Endothelial cell of umbilical vein (primary cell): ENCODE measurements around the gene NEB. TPM values are rescaled to one million over a fixed set of nuclear protein-coding genes. Genes with fewer than 3 reads are reported as not detected.

Source experiments
- BruUV-seq: library from RNA; stranded (reverse); fragments of 400-500 nt; replicated peaks from 2 replicates; lab custom pipeline; 2021; lab: Mats Ljungman, UMichigan
- CTCF ChIA-PET: fragments of 300-600, 350-600 bp; sonication (Branson Sonifier 250); formaldehyde crosslinking; loops from one replicate; lab custom pipeline; 2021; ENCODE audit warnings: antibody characterized with exemption, inconsistent platforms; lab: Charles Lee
- POLR2A ChIA-PET: fragments of 300-600, 350-600 bp; sonication (Branson Sonifier 250); formaldehyde crosslinking; loops from one replicate; lab custom pipeline; 2021; ENCODE audit warnings: antibody characterized with exemption, inconsistent platforms; lab: Charles Lee
- DNase-seq: peaks from one replicate; pipeline ENCODE4 v3.0.0-alpha.2; 2011; ENCODE audit warnings: low read depth, low spot score
- FAIRE-seq: peaks from 2 replicates; lab custom pipeline; 2011; peaks lifted over from hg19 to GRCh38; lab: Jason Lieb, UNC
- H2AFZ ChIP-seq: 2 replicates; pipeline ENCODE4 v1.6.0; 2012; ENCODE audit warnings: low read depth, low read length, control low read depth, inconsistent platforms
- H3K27ac ChIP-seq: 2 replicates; pipeline ENCODE4 v1.5.1; 2011; ENCODE audit warnings: low read depth, mild to moderate bottlenecking, control low read depth, low read length, moderate library complexity; ENCODE audit not compliant: insufficient read depth
- H3K27me3 ChIP-seq, 2 experiments: 2 replicates each; pipeline versions ENCODE4 v1.6.0 to v1.6.1; 2011; ENCODE audit warnings: low read length in 2 of 2, mixed read lengths in 1 of 2; ENCODE audit not compliant: control insufficient read depth in 2 of 2, insufficient read depth in 2 of 2
- H3K36me3 ChIP-seq, 2 experiments: 2 replicates in 1 of 2; 3 replicates in 1 of 2; pipeline ENCODE4 v1.5.1; 2011; ENCODE audit warnings: low read length in 2 of 2, mild to moderate bottlenecking in 1 of 2, moderate library complexity in 1 of 2; ENCODE audit not compliant: control insufficient read depth in 2 of 2, insufficient read depth in 2 of 2; ENCODE audit errors: extremely low read depth in 1 of 2
- H3K4me1 ChIP-seq: 3 replicates; pipeline ENCODE4 v1.5.1; 2011; ENCODE audit warnings: mild to moderate bottlenecking, low read length; ENCODE audit not compliant: control insufficient read depth, insufficient read depth; ENCODE audit errors: extremely low read depth
- H3K4me2 ChIP-seq: 2 replicates; pipeline ENCODE4 v1.6.1; 2011; ENCODE audit warnings: low read length, control low read depth, mixed read lengths; ENCODE audit not compliant: insufficient read depth
- H3K4me3 ChIP-seq, 3 experiments: fragments of 200-600 bp in 1 of 3; sonication (generic), shearing (Covaris generic) in 1 of 3; replicated peaks in 1 of 3; 2 replicates each; pipeline ENCODE4 v1.5.1; 2011 to 2016; ENCODE audit warnings: control low read depth in 3 of 3, low read length in 3 of 3, mild to moderate bottlenecking in 2 of 3, inconsistent platforms in 1 of 3, low read depth in 1 of 3, moderate library complexity in 1 of 3; ENCODE audit not compliant: insufficient read depth in 1 of 3
- H3K79me2 ChIP-seq: 2 replicates; pipeline ENCODE4 v1.6.0; 2012; ENCODE audit warnings: low read length, inconsistent platforms; ENCODE audit not compliant: control insufficient read depth, insufficient read depth
- H3K9ac ChIP-seq: replicated peaks from 2 replicates; pipeline ENCODE3; 2011; ENCODE audit warnings: low read length, control low read depth; ENCODE audit not compliant: insufficient read depth; ENCODE audit errors: extremely low read depth
- H3K9me1 ChIP-seq: replicated peaks from 3 replicates; pipeline ENCODE4 v1.6.0; 2011; ENCODE audit warnings: mild to moderate bottlenecking, low read length; ENCODE audit not compliant: control insufficient read depth, insufficient read depth; ENCODE audit errors: extremely low read depth
- H3K9me3 ChIP-seq: replicated peaks from 2 replicates; pipeline ENCODE4 v1.5.1; 2012; ENCODE audit warnings: low read length, inconsistent platforms; ENCODE audit not compliant: control insufficient read depth, insufficient read depth
- H4K20me1 ChIP-seq: replicated peaks from 2 replicates; pipeline ENCODE3; 2011; ENCODE audit warnings: mild to moderate bottlenecking, low read length; ENCODE audit not compliant: control insufficient read depth, insufficient read depth; ENCODE audit errors: extremely low read depth
- EZH2 ChIP-seq: IDR thresholded peaks from 2 replicates; pipeline ENCODE4 v1.6.1; 2012; ENCODE audit warnings: borderline replicate concordance, low read depth, mild to moderate bottlenecking, moderate library complexity, low read length, inconsistent platforms; ENCODE audit not compliant: severe bottlenecking
- FOS ChIP-seq: IDR thresholded peaks from 2 replicates; pipeline ENCODE4 v1.6.1; 2011; ENCODE audit warnings: mild to moderate bottlenecking, low read length, moderate library complexity, borderline replicate concordance; ENCODE audit not compliant: insufficient read depth
- GATA2 ChIP-seq: IDR thresholded peaks from 2 replicates; pipeline ENCODE4 v1.7.0; 2011; ENCODE audit warnings: low read depth, mild to moderate bottlenecking, moderate library complexity, mixed read lengths, low read length; ENCODE audit not compliant: insufficient read length, insufficient read depth
- JUN ChIP-seq: IDR thresholded peaks from 2 replicates; pipeline ENCODE4 v1.6.1; 2011; ENCODE audit warnings: borderline replicate concordance, low read depth; ENCODE audit not compliant: insufficient read length, insufficient read depth
- MYC ChIP-seq: IDR thresholded peaks from one replicate; pipeline ENCODE4 v1.6.1; 2011; ENCODE audit warnings: mild to moderate bottlenecking, low read depth, low read length
- POLR2A ChIP-seq: IDR thresholded peaks from 2 replicates; pipeline ENCODE4 v1.6.1; 2012; ENCODE audit warnings: low read depth, mild to moderate bottlenecking, control low read depth, low read length
- POLR2AphosphoS5 ChIP-seq: IDR thresholded peaks from 2 replicates; pipeline ENCODE4 v1.6.1; 2012; ENCODE audit warnings: low read depth, mild to moderate bottlenecking, control low read depth, low read length, moderate library complexity; ENCODE audit not compliant: insufficient read depth
- dilution Hi-C: fragments of 300-500 bp; cut with MboI; formaldehyde crosslinking; loops from one replicate; pipeline ENCODE4 v1.15.0; 2019; ENCODE audit warnings: low sequenced_read_pairs; ENCODE audit not compliant: extremely low pct_ligation_motif_present
- intact Hi-C: fragments of 100-400 bp; cut with micrococcal nuclease; formaldehyde crosslinking; loops from one replicate; pipeline ENCODE4 v1.10.0; 2022
- polyA plus RNA-seq, 4 experiments: library from polyadenylated mRNA; depleted of rRNA in 3 of 4; stranded (reverse) in 3 of 4; unstranded in 1 of 4; fragments of >200 nt; gene quantifications; 2 replicates each; pipeline versions ENCODE4 v1.2.1 to v1.2.3, GENCODE V29; 2011 to 2012; ENCODE audit warnings: missing spikeins in 1 of 4
- total RNA-seq: library from RNA; stranded (reverse); gene quantifications from 2 replicates; pipeline ENCODE4 v1.2.3, GENCODE V29; 2021
- TF ChIP-seq, protein P1 (sequence below): IDR thresholded peaks from 2 replicates; pipeline ENCODE4 v1.6.1; 2011; ENCODE audit not compliant: insufficient read depth, insufficient read length
- TF ChIP-seq, protein P2 (sequence below), 2 donors: IDR thresholded peaks; 1 replicate in 1 of 2; 2 replicates in 1 of 2; pipeline ENCODE4 v1.5.1; 2011; ENCODE audit warnings: low read length in 2 of 2, mild to moderate bottlenecking in 2 of 2, moderate library complexity in 2 of 2, control low read depth in 1 of 2, inconsistent platforms in 1 of 2, low read depth in 1 of 2; ENCODE audit not compliant: insufficient read depth in 1 of 2; ENCODE audit errors: extremely low read depth in 1 of 2

NEB gene
- total and polyA plus RNA-seq, 2 donors (not counting 3 experiments of a cell fraction or from before 2014, with no cell fraction given): 0.84 to 1.8 TPM

DNA sequence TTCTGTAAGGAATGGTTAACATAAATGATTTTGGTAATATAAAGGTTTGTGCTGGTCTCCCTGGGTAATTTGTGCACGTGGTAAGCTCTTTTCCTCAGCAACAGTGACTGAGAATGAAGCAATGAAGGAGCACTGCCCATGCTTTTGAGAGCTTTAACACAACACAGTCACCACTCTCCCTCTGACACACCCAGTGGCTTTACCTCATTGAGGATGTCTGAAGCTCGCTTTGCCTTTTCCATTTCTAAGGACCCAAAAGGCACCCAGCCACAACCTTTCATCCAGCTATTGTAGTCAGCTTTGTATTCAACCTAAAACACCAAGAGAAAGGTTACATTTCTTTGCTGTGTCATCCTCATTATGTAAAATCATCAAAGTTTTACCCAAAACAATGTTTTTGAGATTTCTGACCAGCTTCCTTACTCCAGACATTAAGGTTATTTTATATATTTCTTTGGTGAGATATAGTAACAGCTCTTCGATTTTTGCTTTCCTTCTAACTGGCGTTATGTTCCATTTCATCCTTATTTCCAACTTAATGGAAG is 51.7 kb downstream of the NEB start:
- H4K20me1 ChIP-seq: no peaks in the 10 kb centered on the region
- H3K36me3 ChIP-seq: no peaks in the 10 kb centered on the region
- CTCF ChIA-PET: no interaction called here
- no peak overlapping the region for H3K27ac ChIP-seq
- TF ChIP-seq FOS (no peak), POLR2A (no peak), EZH2 (no peak), MYC (no peak), JUN (no peak), GATA2 (no peak), POLR2AphosphoS5 (no peak)
- TF ChIP-seq, protein P1, sequence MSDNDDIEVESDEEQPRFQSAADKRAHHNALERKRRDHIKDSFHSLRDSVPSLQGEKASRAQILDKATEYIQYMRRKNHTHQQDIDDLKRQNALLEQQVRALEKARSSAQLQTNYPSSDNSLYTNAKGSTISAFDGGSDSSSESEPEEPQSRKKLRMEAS: no peak
- TF ChIP-seq, protein P2, sequence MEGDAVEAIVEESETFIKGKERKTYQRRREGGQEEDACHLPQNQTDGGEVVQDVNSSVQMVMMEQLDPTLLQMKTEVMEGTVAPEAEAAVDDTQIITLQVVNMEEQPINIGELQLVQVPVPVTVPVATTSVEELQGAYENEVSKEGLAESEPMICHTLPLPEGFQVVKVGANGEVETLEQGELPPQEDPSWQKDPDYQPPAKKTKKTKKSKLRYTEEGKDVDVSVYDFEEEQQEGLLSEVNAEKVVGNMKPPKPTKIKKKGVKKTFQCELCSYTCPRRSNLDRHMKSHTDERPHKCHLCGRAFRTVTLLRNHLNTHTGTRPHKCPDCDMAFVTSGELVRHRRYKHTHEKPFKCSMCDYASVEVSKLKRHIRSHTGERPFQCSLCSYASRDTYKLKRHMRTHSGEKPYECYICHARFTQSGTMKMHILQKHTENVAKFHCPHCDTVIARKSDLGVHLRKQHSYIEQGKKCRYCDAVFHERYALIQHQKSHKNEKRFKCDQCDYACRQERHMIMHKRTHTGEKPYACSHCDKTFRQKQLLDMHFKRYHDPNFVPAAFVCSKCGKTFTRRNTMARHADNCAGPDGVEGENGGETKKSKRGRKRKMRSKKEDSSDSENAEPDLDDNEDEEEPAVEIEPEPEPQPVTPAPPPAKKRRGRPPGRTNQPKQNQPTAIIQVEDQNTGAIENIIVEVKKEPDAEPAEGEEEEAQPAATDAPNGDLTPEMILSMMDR (IDR thresholded peaks at IDR 0.05; ENCODE audit: extremely low read depth in 1 of 2, insufficient read depth in 1 of 2, low read depth in 1 of 2, low read length in 2 of 2): no peak
- BruUV-seq: no TSS peak
- FAIRE-seq (no peak), DNase-seq (no peak)
- intact Hi-C loops (no loop called here), dilution Hi-C loops (no loop called here)
- no peak overlapping the region for H2AFZ ChIP-seq
- H3K9me1 ChIP-seq: no peaks in the 10 kb centered on the region
- no peak overlapping the region for H3K9ac ChIP-seq
- POLR2A ChIA-PET: no interaction called here
- no peak overlapping the region for H3K4me3 ChIP-seq
- no peaks in the 10 kb centered on the region for H3K4me1 ChIP-seq
- H3K79me2 ChIP-seq: no peaks in the 10 kb centered on the region
- H3K27me3 ChIP-seq: peaks cover 0 to 2% of the 10 kb centered on the region in 2 experiments
- H3K4me2 ChIP-seq: no peak overlapping the region
- no peaks in the 10 kb centered on the region for H3K9me3 ChIP-seq
